KOPT-K1 (cell line): Measurements from ENCODE around the gene MAN1C1.

Experiments used
- H3K27ac ChIP-seq: fragments of 200-600 bp; sonication (generic); 2 replicates; pipeline ENCODE4 v1.5.1; 2016; ENCODE audit warnings: antibody characterized with exemption, mild to moderate bottlenecking, low read depth, low read length; ENCODE audit not compliant: poor library complexity, severe bottlenecking
- H3K36me3 ChIP-seq: fragments of 200-600 bp; sonication (generic); 2 replicates; pipeline ENCODE4 v1.5.1; 2017; ENCODE audit warnings: antibody characterized with exemption, mild to moderate bottlenecking, low read length, moderate library complexity; ENCODE audit not compliant: insufficient read depth
- H3K9me3 ChIP-seq: fragments of 200-600 bp; sonication (generic); 2 replicates; pipeline ENCODE4 v1.5.1; 2017; ENCODE audit warnings: antibody characterized with exemption, low read length, mild to moderate bottlenecking; ENCODE audit not compliant: insufficient read depth, poor library complexity, severe bottlenecking

The MAN1C1 gene

GRCh38 chr1:25705699-25706098 lies 89.1 kb downstream of the MAN1C1 start:
- no peaks in the 10 kb centered on the region for H3K9me3 ChIP-seq
- H3K36me3 ChIP-seq: no peaks in the 10 kb centered on the region
- no peak overlapping the region for H3K27ac ChIP-seq

- Histone ChIP-seq H3K36me3 (no peaks in the 10 kb centered on the region), H3K27ac (no peak overlapping the region), H3K9me3 (no peaks in the 10 kb centered on the region)
Measured at GRCh38 chr1:25706146-25707089, 89.8 kb downstream of the MAN1C1 start.

GRCh38 chr1:25707280-25708016 lies 90.9 kb downstream of the MAN1C1 start:
- Histone ChIP-seq H3K9me3 (no peaks in the 10 kb centered on the region), H3K36me3 (no peaks in the 10 kb centered on the region), H3K27ac (no peak overlapping the region)

GRCh38 chr1:25710583-25711347 lies 94.2 kb downstream of the MAN1C1 start:
- Histone ChIP-seq H3K9me3 (no peaks in the 10 kb centered on the region), H3K27ac (no peak overlapping the region)

GRCh38 chr1:25711555-25712298 lies 95.1 kb downstream of the MAN1C1 start:
- Histone ChIP-seq H3K9me3 (no peaks in the 10 kb centered on the region), H3K36me3 (no peaks in the 10 kb centered on the region), H3K27ac (no peak overlapping the region)

More at GRCh38 chr1:25710583-25711347, 94.2 kb downstream of the MAN1C1 start:
- no peaks in the 10 kb centered on the region for H3K36me3 ChIP-seq

DNA sequence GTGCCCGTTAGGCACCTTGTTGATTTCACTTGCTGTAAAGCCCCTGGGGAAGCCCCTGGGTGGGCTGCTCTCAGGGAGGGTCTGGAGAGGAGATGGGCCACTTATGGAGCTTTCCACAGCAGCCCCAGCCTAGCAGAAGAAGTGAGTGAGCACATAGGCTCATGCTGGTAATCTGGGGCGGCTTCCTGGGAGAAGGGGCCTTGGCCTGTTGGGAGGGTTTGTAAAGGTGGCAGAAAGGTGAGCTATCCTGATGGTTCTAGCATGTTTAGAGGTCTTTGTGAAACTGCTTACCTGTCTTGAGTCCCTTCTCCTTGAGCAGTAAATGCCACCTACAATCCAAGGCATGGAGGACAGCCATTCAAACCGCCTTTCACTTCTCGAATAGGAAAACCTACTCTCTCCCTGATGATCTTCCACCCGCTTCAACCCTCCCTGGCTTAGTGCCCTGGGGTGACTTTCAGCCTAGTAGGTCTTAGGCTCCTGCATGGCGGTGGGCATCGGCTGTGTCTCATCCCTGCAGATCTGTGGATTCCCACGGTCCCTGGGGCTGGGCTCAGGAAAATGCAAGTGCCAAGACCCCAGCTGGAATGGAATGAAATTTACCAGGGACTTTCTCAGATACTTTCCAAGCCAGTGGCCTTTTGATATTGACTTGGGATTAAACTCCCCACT lies 95.8 kb downstream of the MAN1C1 start:
- Histone ChIP-seq H3K9me3 (no peaks in the 10 kb centered on the region), H3K27ac (no peak overlapping the region), H3K36me3 (no peaks in the 10 kb centered on the region)

- H3K36me3 ChIP-seq: no peaks in the 10 kb centered on the region
- H3K27ac ChIP-seq: no peak overlapping the region
- H3K9me3 ChIP-seq: peaks cover 5% of the 10 kb centered on the region
Measured at GRCh38 chr1:25713961-25714360, 97.4 kb downstream of the MAN1C1 start.

DNA sequence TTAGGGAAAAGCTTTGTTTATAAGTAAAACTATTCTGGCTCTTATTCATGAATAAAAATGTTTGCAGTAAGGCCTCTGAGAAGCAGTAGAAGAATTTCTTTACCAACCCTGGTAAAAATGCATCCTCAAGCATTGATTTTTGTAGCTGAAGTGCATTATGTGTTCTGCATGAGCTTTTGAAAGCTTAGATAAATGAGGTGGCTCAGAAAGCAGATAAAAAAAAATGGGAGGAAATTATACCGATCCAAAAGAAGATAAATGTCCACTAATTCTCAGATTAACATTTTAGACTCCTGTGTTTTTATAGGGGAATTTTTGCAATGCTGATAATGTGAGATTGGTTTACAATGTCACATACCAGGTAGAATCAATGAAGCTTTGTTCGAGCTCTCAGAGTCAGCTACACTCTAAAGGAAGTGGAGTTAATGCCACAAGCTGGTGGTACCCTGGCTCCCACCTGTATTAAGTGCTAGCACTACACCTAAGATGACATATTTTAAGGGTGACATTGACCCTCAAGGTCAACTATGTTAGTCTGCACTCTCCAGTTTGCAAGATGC lies 97.9 kb downstream of the MAN1C1 start:
- Histone ChIP-seq H3K9me3 (peaks cover 5% of the 10 kb centered on the region), H3K36me3 (no peaks in the 10 kb centered on the region), H3K27ac (no peak overlapping the region)

- Histone ChIP-seq H3K36me3 (no peaks in the 10 kb centered on the region), H3K27ac (no peak overlapping the region), H3K9me3 (peaks cover 5% of the 10 kb centered on the region)
Measured at GRCh38 chr1:25715888-25716287, 99.3 kb downstream of the MAN1C1 start.

DNA sequence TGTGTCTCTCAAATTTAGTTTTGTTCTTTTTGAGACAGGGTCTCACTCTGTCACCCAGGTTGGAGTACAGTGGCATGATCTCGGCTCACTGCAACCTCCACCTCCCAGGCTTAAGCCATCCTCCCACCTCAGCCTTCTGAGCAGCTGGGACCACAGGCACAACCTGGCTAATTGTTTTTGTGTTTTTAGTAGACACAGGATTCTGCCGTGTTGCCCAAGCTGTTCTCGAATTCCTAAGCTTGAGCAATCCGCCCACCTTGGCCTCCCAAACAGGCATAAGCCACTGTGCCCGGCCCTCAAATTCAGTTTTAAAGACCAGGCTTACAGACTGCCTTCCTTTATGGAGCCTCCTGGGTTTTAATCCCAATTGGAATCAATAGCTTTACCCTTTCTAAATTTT lies 99.7 kb downstream of the MAN1C1 start:
- no peak overlapping the region for H3K27ac ChIP-seq
- H3K9me3 ChIP-seq: peaks cover 5% of the 10 kb centered on the region
- H3K36me3 ChIP-seq: no peaks in the 10 kb centered on the region

- no peak overlapping the region for H3K27ac ChIP-seq
Measured at GRCh38 chr1:25718732-25719131, 102.1 kb downstream of the MAN1C1 start.

GRCh38 chr1:25720624-25721023 lies 104.0 kb downstream of the MAN1C1 start:
- H3K36me3 ChIP-seq: no peaks in the 10 kb centered on the region
- peaks cover 5% of the 10 kb centered on the region for H3K9me3 ChIP-seq
- H3K27ac ChIP-seq: no peak overlapping the region

More at GRCh38 chr1:25718732-25719131, 102.1 kb downstream of the MAN1C1 start:
- peaks cover 5% of the 10 kb centered on the region for H3K9me3 ChIP-seq
- H3K36me3 ChIP-seq: no peaks in the 10 kb centered on the region

GRCh38 chr1:25723250-25723880 lies 106.8 kb downstream of the MAN1C1 start:
- Histone ChIP-seq H3K9me3 (no peaks in the 10 kb centered on the region), H3K27ac (no peak overlapping the region), H3K36me3 (no peaks in the 10 kb centered on the region)
